Esophagus mucosa (tissue), 1 donor: ENCODE measurements around the gene SLC6A20. TPM values are rescaled to one million over a fixed set of nuclear protein-coding genes. Genes with fewer than 3 reads are reported as not detected.

Source experiments
- ATAC-seq: fragments of 200-7000 bp; cut with Tn5 transposase; one replicate; pipeline ENCODE4 v1.9.1; 2020
- total RNA-seq: library from RNA; stranded (reverse); gene quantifications from one replicate; pipeline ENCODE4 v1.2.4, GENCODE V29; 2023
- donor health status: DM: yes; HTN: yes; CAD: no.

Gene SLC6A20
- total RNA-seq, 1 donor from 2014 or later = 0.16 TPM

- no peak for ATAC-seq
Observed at GRCh38 chr3:45799586-45799985, 3.2 kb upstream of the SLC6A20 start.

- ATAC-seq = no peak
Observed at GRCh38 chr3:45798034-45798433, 1.7 kb upstream of the SLC6A20 start.

GRCh38 chr3:45796902-45797637 lies 734 bp upstream of the SLC6A20 start:
- ATAC-seq = no peak

- no peak for ATAC-seq
Observed at GRCh38 chr3:45795509-45795881, 841 bp downstream of the SLC6A20 start.

GRCh38 chr3:45794660-45795059 lies 1.7 kb downstream of the SLC6A20 start:
- ATAC-seq = no peak

GRCh38 chr3:45794177-45794560 lies 2.2 kb downstream of the SLC6A20 start:
- no peak for ATAC-seq

- ATAC-seq = no peak
Observed at GRCh38 chr3:45793482-45794176, 2.7 kb downstream of the SLC6A20 start.

GRCh38 chr3:45792516-45793172 lies 3.7 kb downstream of the SLC6A20 start:
- no peak for ATAC-seq

- no peak for ATAC-seq
Observed at GRCh38 chr3:45792036-45792435, 4.3 kb downstream of the SLC6A20 start.

- no peak for ATAC-seq
Observed at GRCh38 chr3:45790596-45790995, 5.7 kb downstream of the SLC6A20 start.

- ATAC-seq = no peak
Observed at GRCh38 chr3:45789235-45789812, 7.0 kb downstream of the SLC6A20 start.

- no peak for ATAC-seq
Observed at GRCh38 chr3:45787551-45787950, 8.8 kb downstream of the SLC6A20 start.

GRCh38 chr3:45786801-45787495 lies 9.4 kb downstream of the SLC6A20 start:
- ATAC-seq = no peak

- ATAC-seq = no peak
Observed at GRCh38 chr3:45785605-45786150, 10.7 kb downstream of the SLC6A20 start.

GRCh38 chr3:45783667-45784066 lies 12.7 kb downstream of the SLC6A20 start:
- ATAC-seq = no peak

GRCh38 chr3:45782381-45782780 lies 14.0 kb downstream of the SLC6A20 start:
- no peak for ATAC-seq

GRCh38 chr3:45781841-45782240 lies 14.5 kb downstream of the SLC6A20 start:
- no peak for ATAC-seq

- ATAC-seq = no peak
Observed at GRCh38 chr3:45781271-45781670, 15.1 kb downstream of the SLC6A20 start.

GRCh38 chr3:45779746-45780735 lies 16.3 kb downstream of the SLC6A20 start:
- ATAC-seq = no peak

- ATAC-seq = no peak
Observed at GRCh38 chr3:45778761-45779201, 17.6 kb downstream of the SLC6A20 start.

- ATAC-seq = no peak
Observed at GRCh38 chr3:45777746-45778386, 18.5 kb downstream of the SLC6A20 start.
